Central memory CD4-positive, alpha-beta T cell (primary cell): ENCODE measurements around the gene IFRD1.

Experiments
- DNase-seq: peaks from one replicate; pipeline ENCODE4 v3.0.0; 2022
- total RNA-seq, 3 experiments: gene quantifications; one replicate each; lab custom pipeline; 2026; lab: John Stamatoyannopoulos, UW

The IFRD1 gene
- total RNA-seq, result 20.1 to 266 (median 36.9) reads per million in 3 experiments

GRCh38 chr7:112449902-112450806 is at the start of gene IFRD1:
Gene IFRD1 (plus strand): TSS chr7:112450460. CDS start chr7:112450689, 229 bp downstream.
- DNase-seq, result peak; percentile 97

GRCh38 chr7:112404321-112404720 is 45.9 kb upstream of the IFRD1 start:
- DNase-seq, result no peak

GRCh38 chr7:112405286-112405685 is 45.0 kb upstream of the IFRD1 start:
- DNase-seq, result no peak

- DNase-seq, result no peak
Observed at GRCh38 chr7:112407261-112407660, 43.0 kb upstream of the IFRD1 start.

GRCh38 chr7:112410092-112410491 is 40.2 kb upstream of the IFRD1 start:
- no peak for DNase-seq

- DNase-seq, result no peak
Observed at GRCh38 chr7:112411186-112411795, 39.0 kb upstream of the IFRD1 start.

GRCh38 chr7:112414855-112415490 is 35.3 kb upstream of the IFRD1 start:
- DNase-seq, result no peak

GRCh38 chr7:112416127-112416526 is 34.1 kb upstream of the IFRD1 start:
- DNase-seq, result no peak

GRCh38 chr7:112419543-112420130 is 30.6 kb upstream of the IFRD1 start:
- DNase-seq, result no peak

GRCh38 chr7:112420236-112420861 is 29.9 kb upstream of the IFRD1 start:
- DNase-seq, result no peak

GRCh38 chr7:112421666-112422486 is 28.4 kb upstream of the IFRD1 start:
- DNase-seq, result no peak

- no peak for DNase-seq
Observed at GRCh38 chr7:112422842-112423496, 27.3 kb upstream of the IFRD1 start.

- no peak for DNase-seq
Observed at GRCh38 chr7:112423987-112424386, 26.3 kb upstream of the IFRD1 start.

- no peak for DNase-seq
Observed at GRCh38 chr7:112427984-112428383, 22.3 kb upstream of the IFRD1 start.

- no peak for DNase-seq
Observed at GRCh38 chr7:112428715-112429114, 21.5 kb upstream of the IFRD1 start.

- no peak for DNase-seq
Observed at GRCh38 chr7:112430649-112431048, 19.6 kb upstream of the IFRD1 start.

GRCh38 chr7:112431803-112432202 is 18.5 kb upstream of the IFRD1 start:
- no peak for DNase-seq

GRCh38 chr7:112433289-112433688 is 17.0 kb upstream of the IFRD1 start:
- DNase-seq, result no peak

GRCh38 chr7:112437072-112437471 is 13.2 kb upstream of the IFRD1 start:
- DNase-seq, result no peak

GRCh38 chr7:112439476-112439875 is 10.8 kb upstream of the IFRD1 start:
- no peak for DNase-seq

- no peak for DNase-seq
Observed at GRCh38 chr7:112442210-112442609, 8.1 kb upstream of the IFRD1 start.
